GM23248 (cell line): Measurements from ENCODE around the gene RSPH1.

ENCODE experiments used
- EZH2 ChIP-seq: fragments of 200-600 bp; sonication (generic); IDR thresholded peaks from 2 replicates; pipeline ENCODE4 v1.6.1; 2018; ENCODE audit warnings: antibody characterized with exemption, mild to moderate bottlenecking; ENCODE audit not compliant: insufficient read depth, poor library complexity, severe bottlenecking
- EZH2phosphoT487 ChIP-seq: fragments of 200-600 bp; sonication (generic); IDR thresholded peaks from 2 replicates; pipeline ENCODE4 v1.6.1; 2018; ENCODE audit warnings: antibody characterized with exemption, moderate library complexity, mild to moderate bottlenecking, low read depth; ENCODE audit not compliant: insufficient read depth

- no peak for TF ChIP-seq EZH2
- TF ChIP-seq EZH2phosphoT487 = no peak
Observed at GRCh38 chr21:42426876-42427480, 69.0 kb downstream of the RSPH1 start.
